ENCODE results near the gene WDPCP. TPM values are rescaled to one million over a fixed set of nuclear protein-coding genes. Genes with fewer than 3 reads are reported as not detected.
"Not testable (repeated sequence)": the region's sequence is repeated elsewhere in the genome, so short reads cannot be mapped to it uniquely, and the experiment has no call there.

WDPCP gene
- total and polyA plus RNA-seq, 3 donors from 2014 or later: 8.3 to 23.5 (median 20.1) TPM

DNA sequence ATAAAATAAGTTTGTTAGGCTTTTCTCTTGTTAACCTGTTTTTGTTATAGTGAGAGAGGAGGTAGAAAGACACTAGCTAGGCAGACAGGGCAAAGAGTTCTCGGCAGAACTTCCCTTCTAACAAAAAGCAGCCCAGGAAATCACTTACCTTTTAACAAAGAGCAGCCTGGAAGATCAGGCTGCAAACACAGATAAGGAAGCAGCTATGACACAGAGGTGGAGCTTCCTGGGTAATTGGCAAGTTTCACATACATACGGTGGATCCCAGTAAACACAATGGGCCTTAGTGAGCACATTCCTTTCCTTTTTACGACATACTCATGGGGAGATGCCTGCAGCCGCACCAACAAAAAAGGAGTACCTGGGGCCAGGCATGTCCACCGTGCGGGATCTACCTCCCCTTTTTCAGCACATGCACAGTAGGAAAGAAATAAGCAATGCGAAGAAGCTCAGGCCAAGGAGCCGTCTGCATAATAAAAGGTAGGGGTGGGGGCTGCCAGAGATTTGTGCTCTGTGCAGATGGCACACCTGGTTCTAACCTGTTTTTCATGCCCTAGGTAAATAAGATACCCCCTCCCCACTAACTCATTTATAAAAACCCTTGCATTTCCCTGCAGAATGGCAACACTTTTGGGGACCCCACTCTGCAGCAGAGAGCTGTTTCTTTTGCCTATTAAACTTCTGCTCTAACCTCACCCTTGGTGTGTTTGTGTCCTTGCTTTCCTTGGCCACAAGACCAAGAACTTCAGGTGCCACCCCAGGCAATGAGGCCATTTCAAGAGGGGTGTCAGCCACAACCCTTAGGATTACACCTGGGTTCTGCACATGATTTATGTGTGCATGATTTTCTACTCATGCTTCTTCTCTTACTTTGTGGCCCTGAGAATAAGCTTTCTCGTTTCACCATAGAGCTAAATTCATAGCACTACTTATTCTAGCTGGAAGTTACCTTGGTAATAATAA is 27.0 kb upstream of the WDPCP start:
- no peaks in the 10 kb centered on the region for H3K4me1 ChIP-seq
- H3K27me3 ChIP-seq: no peaks in the 10 kb centered on the region
- no peak for DNase-seq
- no peaks in the 10 kb centered on the region for H3K9me3 ChIP-seq
- no peaks in the 10 kb centered on the region for H3K36me3 ChIP-seq (ENCODE audit: low read depth, missing control alignments)
- TF ChIP-seq CTCF (IDR thresholded peaks at IDR 0.05): no peak
- no peak for TF ChIP-seq POLR2A (IDR thresholded peaks at IDR 0.05)
- intact Hi-C loops (cut with DNase I; ENCODE audit: low total_unique reads): no loop called here
- WGBS, 2 donors: 53 to 69% methylated on average over 9 of the region's 9 CpGs
- H3K4me3 ChIP-seq: no peak overlapping the region
- no peak overlapping the region for H3K27ac ChIP-seq

- no peak for DNase-seq
- H3K4me1 ChIP-seq: no peaks in the 10 kb centered on the region
- H3K27me3 ChIP-seq: no peaks in the 10 kb centered on the region
- 81 to 88% methylated on average over 2 of the region's 2 CpGs for WGBS, 2 donors
- no peak overlapping the region for H3K4me3 ChIP-seq
- intact Hi-C loops (cut with DNase I; ENCODE audit: low total_unique reads): no loop called here
- H3K36me3 ChIP-seq (ENCODE audit: low read depth, missing control alignments): no peaks in the 10 kb centered on the region
- TF ChIP-seq POLR2A (IDR thresholded peaks at IDR 0.05) (no peak), CTCF (IDR thresholded peaks at IDR 0.05) (no peak)
- no peaks in the 10 kb centered on the region for H3K9me3 ChIP-seq
- no peak overlapping the region for H3K27ac ChIP-seq
Measured at GRCh38 chr2:63614448-63614968, 26.2 kb upstream of the WDPCP start.

- WGBS, 2 donors: 71 to 81% methylated on average over 2 of the region's 2 CpGs
- TF ChIP-seq POLR2A (IDR thresholded peaks at IDR 0.05): no peak
- TF ChIP-seq CTCF (IDR thresholded peaks at IDR 0.05): no peak
- no peaks in the 10 kb centered on the region for H3K27me3 ChIP-seq
- no peaks in the 10 kb centered on the region for H3K9me3 ChIP-seq
- no peak overlapping the region for H3K27ac ChIP-seq
- no peak overlapping the region for H3K4me3 ChIP-seq
- H3K4me1 ChIP-seq: no peaks in the 10 kb centered on the region
- H3K36me3 ChIP-seq (ENCODE audit: low read depth, missing control alignments): no peaks in the 10 kb centered on the region
- intact Hi-C loops (cut with DNase I; ENCODE audit: low total_unique reads): no loop called here
- DNase-seq: no peak
Measured at GRCh38 chr2:63613391-63613901, 25.2 kb upstream of the WDPCP start.

DNA sequence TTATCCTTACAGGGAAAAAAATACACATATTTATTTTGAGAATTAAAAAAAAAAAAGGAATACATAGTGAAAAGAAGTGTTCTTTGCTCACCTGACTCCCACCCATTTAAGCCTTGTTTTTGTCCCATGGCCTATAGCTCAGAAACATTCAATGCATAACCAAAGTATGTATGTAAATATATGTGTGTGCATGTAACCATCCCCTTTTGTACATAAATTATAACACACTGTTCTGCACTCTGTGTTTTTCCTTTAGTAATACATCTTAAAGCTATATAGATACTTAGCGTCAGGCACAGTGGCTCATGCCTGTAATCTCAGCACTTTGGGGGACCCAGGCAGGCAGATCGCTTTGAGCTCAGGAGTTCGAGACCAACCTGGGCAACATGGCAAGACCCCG is 22.2 kb upstream of the WDPCP start:
- no peaks in the 10 kb centered on the region for H3K27me3 ChIP-seq
- no peak overlapping the region for H3K27ac ChIP-seq
- intact Hi-C loops (cut with DNase I; ENCODE audit: low total_unique reads): no loop called here
- 88 to 97% methylated on average over 4 of the region's 4 CpGs for WGBS, 2 donors
- no peak overlapping the region for H3K4me3 ChIP-seq
- H3K4me1 ChIP-seq: no peaks in the 10 kb centered on the region
- H3K9me3 ChIP-seq: no peaks in the 10 kb centered on the region
- no peak for TF ChIP-seq CTCF (IDR thresholded peaks at IDR 0.05)
- TF ChIP-seq POLR2A (IDR thresholded peaks at IDR 0.05): no peak
- no peak for DNase-seq
- no peaks in the 10 kb centered on the region for H3K36me3 ChIP-seq (ENCODE audit: low read depth, missing control alignments)

DNA sequence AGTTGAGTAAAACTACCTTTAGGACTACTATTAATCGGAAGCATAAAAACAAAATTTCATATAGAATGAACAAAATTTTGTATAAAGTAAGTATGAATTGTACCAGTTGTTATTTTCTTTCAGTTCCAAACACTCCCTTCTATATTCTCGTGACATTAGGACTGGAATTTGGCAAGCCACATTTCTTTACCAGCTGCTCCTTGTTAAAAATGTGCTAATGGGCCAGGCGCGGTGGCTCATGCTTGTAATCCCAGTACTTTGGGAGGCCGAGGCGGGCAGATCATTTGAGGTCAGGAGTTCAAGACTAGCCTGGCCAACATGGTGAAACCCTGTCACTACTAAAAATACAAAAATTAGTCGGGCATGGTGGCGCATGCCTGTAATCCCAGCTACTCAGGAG is 20.6 kb upstream of the WDPCP start:
- intact Hi-C loops (cut with DNase I; ENCODE audit: low total_unique reads); H3K4me1 ChIP-seq; H3K4me3 ChIP-seq; H3K27me3 ChIP-seq; DNase-seq; H3K9me3 ChIP-seq; H3K27ac ChIP-seq; H3K36me3 ChIP-seq (ENCODE audit: low read depth, missing control alignments): not testable (repeated sequence)
- 65 to 81% methylated on average over 8 of the region's 8 CpGs for WGBS, 2 donors
